ENCODE results near the gene LCLAT1. TPM values are rescaled to one million over a fixed set of nuclear protein-coding genes. Genes with fewer than 3 reads are reported as not detected.
"Not testable (repeated sequence)": the region's sequence is repeated elsewhere in the genome, so short reads cannot be mapped to it uniquely, and the experiment has no call there.

LCLAT1 gene
- polyA plus RNA-seq, 1 donor = 8.5 TPM

DNA sequence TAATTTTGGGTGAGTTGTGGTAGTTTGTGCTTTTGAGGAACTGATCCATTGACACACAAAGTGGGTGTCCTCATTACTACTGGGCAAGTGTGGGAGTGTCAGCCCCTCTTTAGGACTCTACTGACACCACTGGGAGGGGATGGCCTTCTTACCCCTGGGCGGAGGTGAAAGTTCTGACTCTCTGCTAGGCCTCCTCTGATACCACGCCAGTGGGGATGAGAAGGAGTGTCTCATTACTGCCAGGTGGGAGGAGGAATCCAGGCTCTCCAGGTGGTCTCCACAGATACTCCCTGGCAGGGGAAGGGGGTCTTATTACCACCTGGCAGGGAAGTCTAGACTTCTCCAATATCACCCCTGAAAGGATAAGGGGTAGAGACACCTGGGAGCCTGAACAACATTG, 9.1 kb downstream of the LCLAT1 start:
- no peak for DNase-seq

DNA sequence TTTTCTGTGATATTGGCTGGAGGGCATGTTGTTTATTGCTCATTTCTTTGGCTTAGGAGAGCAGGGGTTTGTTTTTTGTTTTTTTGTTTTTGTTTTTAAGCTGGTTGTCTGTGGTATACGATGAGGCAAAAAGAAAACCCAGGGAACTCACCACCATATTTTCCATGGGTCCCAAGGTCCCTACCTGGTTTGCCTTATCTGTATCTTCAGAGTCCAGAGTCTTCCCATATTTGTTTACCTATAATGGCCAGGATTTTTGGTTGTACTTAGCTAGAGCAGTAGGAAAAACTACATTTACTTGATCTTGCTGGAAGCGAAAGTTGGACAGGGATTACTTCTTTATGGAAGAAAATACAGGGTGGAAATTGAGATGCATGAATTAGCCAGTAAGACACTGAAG, 9.5 kb downstream of the LCLAT1 start:
- no peak for DNase-seq

DNA sequence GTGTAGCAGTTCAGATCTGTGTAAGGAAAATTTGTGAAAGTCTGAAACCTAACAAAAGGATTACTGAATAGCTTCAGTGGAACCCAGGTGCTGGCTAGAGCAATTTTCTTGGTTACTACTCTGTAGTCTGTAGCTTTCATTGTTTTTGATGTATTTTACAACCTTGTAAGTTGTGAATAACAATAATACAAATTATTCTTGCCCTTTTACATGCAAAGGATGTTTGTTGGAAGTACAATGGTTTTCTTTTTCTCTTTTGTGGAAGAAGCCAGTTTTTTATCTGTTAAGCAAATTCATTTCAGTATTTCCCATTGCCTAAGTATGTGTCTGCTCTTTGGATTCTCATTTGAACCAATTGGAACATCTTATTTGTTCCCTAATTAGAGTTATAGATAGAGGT, 10.2 kb downstream of the LCLAT1 start:
- DNase-seq = no peak

DNA sequence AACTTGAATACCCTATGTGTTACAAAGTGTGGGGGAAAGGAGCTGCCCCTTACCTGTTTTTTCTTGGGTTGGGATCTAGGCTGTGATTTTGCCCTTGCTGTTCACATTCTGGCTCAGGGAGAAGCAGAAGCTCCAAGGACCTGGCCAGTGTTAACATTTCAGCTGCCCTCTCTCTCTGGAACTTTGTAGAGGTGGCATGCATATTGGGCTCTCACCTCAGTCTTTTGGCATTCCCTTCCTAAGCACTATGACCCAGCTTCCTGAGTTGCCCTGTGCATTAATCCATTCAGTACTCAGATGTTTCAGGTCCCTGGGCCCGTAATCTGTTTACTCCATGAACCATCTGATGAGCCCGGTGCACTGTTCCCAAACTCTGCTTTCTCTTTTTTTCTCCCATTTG, 12.1 kb downstream of the LCLAT1 start:
- DNase-seq = no peak

DNA sequence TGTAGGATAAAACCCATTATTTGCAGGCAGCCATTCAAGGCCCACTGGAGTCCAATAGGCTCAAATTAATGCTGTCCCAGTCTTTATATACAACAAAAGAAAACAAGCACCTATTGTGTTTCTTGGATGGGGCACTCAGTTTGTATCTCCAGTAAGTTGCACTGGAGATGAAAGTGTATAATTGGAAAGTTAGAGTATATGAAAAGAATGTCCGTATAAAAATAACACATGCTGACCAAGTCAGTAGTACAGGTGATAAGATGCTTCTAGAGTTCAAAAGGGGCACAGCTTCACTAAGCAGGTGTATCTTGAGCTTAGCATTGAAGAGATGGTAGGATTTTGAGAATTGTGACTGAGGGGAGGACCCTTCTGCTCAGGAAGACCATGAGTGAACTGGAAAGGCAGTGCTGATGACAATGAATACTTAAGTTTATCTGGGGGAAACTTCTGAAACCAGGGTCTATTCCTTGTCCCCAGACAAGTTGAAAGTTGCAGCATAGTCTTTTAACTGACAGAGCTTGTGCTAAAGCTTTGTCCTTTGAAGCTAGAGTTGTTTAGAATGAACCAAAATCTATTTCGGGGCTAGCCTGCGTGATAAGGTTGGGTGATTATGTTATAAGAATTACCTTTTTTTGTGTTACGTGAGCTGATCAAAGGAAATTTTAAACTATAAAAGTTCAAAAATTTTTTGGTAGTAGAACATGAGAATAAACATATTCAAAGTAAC, 15.2 kb downstream of the LCLAT1 start:
- no peak for DNase-seq

DNA sequence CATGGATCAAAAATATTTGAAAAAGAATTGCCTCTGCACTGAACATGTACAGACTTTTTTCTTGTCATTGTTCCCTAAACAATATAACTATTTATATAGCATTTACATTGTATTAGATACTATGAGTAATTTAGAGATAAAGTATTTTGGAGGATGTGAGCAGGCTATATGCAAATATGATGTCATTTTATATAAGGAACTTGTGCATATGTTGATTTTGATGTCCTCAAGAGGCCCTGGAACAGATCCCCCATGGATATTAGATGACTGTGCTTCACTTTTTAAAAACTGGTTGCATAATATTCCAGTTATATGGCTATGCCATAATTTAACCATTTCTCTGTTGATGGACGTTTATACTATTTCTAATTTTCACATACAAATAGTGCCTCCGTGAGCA, 16.5 kb downstream of the LCLAT1 start:
- DNase-seq = no peak

DNA sequence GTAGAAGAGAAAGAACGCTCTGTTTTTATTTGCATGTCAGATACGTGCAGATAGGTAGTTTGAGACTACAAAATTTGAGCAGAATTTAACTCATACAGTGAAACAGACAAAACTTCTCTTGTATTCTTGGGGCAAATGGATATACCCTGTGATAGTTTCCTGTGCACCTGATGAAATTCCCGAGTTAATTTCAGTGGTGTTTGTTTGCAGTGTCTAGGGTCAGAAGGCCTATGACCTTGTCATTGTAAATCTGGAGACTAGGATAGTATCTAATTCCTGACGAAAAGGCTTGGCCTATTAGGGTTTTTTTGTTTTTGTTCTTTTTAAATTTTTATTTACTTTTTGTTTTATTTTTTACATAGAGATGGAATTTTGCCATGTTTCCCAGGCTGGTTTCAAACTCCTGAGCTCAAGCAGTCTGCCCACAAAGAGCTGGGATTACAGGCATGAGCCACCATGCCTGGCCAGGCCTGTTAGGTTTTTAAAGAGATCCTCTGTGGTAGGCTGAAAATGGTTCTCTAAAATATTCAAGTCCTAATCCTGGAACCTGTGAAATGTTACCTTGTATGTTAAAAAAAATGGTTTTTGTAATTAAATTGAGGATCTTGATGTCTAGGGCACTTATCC, 17.6 kb downstream of the LCLAT1 start:
- DNase-seq = no peak

DNA sequence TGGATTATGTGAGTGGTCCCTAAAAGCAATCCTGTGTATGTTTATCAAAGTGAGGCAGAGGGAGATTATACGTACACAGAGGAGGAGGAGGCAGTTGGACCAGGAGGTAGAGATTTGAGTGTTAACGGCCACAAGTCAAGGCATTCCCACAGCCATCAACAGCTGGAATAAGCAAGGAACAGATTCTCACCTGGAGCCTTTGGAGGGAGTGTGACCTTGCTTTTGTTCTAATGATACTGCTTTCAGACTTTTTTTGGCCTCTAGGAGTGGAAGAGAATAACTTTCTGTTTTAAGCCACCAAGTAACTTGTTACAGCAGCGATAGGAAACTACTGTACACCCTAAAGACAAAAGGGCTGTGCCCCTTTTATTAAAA, 18.1 kb downstream of the LCLAT1 start:
- no peak for DNase-seq

DNA sequence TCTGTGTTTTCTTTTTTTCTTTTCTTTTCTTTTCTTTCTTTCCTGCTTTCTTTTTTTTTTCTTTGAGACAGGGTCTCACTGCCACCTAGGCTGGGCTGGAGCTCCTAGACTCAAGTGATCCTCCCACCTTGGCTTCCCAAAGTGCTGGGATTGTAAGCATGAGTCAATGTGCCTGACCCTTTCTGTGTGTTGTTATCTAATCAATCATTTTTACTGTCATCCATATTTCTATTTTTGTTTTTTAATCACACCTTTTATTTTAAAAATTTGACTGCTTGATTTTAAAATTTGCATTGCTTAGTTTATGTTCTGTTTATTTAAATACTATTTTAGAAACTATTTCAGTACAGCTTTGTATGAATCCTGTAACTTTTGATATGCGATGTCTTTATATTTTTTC, 19.2 kb downstream of the LCLAT1 start:
- DNase-seq = no peak

DNA sequence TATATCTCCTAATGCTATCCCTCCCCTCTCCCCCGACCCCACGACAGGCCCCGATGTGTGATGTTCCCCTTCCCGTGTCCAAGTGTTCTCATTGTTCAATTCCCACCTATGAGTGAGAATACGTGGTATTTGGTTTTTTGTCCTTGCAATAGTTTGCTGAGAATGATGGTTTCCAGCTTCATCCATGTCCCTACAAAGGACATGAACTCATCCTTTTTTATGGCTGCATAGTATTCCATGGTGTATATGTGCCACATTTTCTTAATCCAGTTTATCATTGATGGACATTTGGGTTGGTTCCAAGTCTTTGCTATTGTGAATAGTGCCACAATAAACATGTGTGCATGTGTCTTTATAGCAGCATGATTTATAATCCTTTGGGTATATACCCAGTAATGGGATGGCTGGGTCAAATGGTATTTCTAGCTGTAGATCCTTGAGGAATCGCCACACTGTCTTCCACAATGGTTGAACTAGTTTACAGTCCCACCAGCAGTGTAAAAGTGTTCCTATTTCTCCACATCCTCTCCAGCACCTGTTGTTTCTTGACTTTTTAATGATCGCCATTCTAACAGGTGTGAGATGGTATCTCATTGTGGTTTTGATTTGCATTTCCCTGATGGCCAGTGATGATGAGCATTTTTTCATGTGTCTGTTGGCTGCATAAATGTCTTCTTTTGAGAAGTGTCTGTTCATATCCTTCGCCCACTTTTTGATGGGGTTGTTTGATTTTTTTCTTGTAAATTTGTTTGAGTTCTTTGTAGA, 20.2 kb downstream of the LCLAT1 start:
- DNase-seq = not testable (repeated sequence)

DNA sequence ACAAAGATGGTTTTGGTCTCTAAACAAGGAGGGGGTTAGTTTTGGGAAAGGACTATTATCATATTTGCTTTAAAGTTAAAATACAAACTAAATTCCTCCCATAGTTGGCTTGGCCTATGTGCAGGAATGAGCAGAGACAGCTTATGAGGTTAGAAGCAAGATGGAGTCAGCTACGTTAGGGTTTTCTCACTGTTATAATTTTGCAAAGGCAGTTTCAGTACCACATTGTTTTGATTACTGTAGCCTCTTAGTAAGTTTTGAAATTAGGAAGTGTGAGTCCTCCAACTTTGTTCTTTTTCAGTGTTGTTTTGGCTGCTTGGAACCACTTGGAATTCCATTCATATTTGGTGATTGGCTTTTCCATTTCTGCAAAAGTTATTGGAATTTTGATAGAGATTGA, 23.4 kb downstream of the LCLAT1 start:
- DNase-seq = no peak

DNA sequence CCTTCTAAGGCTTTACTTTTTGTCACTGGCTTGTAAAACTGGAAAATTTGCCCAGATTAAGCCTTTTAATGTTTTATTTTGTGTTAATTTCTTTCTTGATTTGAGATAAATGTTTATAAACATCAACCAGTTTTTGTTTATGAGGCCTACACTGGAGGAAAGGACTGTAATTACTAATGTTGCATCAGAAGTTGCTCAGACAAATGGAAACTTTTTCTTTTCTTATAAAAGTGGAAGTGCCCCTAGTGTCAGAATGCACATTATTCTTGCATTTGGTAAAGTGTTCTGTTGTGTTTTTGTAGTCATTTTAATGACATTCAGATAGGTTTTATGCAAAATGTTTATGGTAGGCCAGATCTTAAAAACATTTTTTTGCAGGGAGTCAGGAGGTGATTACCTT, 25.3 kb downstream of the LCLAT1 start:
- DNase-seq = no peak

DNA sequence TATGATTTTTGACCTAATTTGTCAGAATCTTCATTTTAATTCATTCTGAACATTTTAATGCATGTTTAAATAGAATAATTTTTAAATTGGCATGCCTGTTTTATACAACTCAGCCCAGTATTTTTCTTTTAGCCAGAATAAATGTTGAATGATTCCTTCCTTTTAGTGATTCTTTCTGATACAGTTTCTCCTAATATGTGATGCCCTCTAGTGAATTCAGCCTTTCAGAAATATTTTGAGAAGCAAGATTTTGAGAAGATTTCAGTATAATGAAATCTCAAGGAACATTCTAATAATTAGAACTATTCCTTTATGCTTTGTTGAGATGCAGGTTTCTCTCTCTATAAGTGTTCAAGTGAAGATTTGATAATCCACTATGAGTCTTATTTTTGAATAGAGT, 28.5 kb downstream of the LCLAT1 start:
- no peak for DNase-seq

DNA sequence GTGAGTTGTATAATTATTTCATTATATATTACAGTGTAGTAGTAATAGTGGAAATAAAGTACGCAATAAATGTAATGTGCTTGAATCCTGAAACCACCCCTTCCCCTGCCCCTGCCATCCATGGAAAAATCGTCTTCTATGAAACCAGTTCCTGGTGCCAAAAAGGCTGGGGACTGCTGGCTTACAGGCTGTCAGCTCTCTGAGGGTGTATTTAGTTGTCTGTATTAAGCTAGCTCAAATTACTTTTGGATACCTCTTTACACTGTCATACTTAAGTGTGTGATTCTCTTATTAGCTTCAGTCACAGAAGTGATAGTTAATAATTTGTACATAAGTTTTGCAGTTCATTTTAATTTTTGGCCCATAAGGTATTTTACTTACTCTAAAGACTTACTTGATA, 29.6 kb downstream of the LCLAT1 start:
- no peak for DNase-seq

DNA sequence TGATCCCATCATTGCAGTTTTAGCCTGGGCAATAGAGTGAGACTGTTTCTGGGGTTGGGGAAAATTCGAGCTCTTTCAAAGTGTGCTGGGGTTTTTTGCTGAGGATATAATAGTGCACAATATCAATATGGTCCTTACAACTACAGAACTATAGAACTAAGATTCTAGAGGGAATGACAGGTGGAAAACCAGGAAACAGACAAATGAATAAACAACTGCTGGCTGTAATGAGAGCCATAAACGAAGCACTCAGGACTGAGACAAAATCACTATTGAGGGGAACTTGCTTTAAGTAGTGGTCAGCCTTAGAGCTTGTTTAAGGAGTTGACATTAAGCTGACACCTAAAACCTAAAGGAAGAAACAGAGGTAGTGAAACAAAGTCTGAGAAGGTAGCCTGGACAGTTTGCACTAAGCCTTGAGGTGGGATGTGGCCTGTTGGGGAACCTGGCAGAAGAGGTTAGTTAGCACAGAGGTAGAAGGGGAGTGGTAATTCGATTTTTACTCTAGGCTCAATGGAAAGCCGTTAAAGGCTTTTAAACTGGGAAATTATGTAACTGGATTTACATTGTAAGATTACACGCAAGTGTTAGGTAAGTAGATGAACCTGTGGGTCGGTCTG, 33.8 kb downstream of the LCLAT1 start:
- no peak for DNase-seq

DNA sequence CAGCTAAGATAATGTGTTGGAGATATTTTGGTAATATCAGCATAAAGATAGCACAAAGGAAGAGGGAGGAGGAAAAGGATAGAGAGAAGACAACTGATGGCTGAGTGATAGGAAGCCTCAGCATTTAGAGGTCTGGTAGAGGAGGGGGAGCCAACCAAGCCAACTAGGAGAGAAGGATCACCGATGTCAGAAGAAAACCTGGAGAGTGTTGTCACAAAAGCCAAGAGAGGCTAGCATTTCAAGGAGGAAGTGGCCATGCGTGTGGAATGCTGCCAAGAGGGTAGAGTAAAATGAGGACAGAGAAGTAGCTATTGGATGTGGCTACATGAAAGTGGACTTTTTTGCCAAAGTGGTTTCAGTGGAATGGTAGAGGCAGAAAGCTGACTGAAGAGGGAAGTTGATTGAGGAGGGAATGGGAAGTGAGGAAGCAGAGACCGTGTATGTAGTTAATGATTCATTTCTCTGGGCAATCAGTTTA, 34.3 kb downstream of the LCLAT1 start:
- DNase-seq = no peak

DNA sequence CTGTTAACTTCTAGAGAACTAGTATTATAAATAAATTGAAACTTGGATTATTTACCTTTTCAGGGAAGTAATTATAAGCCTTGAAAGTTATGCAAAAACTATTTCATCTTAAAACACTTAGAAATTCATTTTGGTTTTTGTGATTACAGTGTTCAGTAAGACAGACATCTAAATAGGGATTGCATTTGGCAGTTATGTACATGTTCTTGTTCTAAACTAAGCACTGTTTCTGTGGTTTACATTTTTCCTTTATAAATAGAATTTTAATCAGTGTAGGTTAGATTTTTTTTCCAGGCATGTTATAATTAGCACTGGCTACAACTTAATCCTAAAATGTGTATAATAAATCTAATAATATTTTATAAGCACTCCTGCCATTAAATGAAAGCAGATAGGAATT, 35.0 kb downstream of the LCLAT1 start:
- no peak for DNase-seq

DNA sequence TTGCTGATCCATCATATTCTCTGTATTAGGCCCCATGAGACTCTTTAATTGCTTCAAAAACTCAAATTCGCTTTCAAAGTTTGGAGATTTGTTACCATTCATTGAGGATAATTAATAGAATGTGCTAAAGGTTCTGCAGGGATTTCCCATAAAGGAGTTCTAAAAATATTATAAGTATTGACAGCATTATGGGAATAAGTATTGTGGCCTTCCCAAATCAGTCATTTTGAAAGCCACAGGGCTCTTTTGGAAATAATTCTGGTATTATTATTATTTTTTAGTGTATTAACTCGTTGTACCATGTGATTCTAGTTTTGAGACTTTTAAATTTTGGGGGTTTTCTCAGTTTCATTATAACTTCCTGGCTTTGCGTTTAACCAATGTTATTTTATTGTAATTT, 37.1 kb downstream of the LCLAT1 start:
- DNase-seq = no peak

DNA sequence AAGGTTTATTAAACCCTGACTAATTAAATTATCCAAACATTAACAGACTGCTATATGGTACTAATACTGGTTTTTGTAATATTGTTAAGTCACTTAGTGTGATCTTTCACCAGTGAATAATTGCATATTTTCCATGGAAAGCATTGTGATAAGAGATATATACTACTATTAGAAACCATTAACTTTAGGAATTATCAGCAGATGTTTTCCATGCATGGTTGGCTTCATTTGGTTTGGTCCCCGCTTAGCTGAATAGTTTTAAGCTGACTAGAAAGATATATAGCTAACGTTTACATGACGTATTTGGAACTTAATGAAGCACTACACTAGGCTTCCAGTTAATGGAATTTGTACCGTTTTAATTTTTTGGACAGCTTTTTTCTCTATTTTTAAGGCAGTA, 37.9 kb downstream of the LCLAT1 start:
- no peak for DNase-seq

DNA sequence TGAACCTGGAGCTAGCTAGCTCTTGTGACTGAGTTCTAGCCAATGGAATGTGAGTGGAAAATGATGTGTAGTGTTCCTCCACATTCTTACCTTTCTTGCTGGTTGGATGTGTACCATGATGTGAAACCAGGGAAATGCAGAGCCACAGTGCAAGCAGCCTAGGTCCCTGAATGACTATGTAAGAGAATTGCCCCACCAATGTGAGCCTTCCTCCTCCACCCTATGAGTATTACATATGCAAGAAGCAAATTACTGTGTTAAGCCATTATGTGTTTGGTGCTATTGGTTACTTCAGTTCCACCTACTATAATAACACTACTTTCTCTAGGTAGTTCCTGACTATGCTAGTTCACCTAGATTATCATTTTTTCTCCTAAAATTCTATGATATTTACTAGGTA, 39.6 kb downstream of the LCLAT1 start:
- DNase-seq = no peak

DNA sequence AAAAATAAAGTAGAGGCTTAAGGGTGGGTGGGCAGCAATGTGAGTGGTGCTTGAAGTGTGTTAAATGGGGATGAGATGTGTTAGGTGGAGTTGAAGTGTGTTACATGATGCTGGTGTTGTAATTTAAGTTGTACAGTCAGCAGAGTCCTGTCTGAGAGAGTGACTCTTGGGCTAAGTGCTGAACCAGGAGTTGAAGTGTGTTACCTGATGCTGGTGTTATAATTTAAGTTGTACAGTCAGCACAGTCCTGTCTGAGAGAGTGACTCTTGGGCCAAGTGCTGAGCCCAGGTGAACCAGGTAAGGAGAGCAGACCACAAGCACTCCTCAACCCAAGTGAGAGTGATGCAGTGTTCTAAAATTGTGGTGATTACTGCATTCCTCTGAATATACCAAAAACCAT, 40.6 kb downstream of the LCLAT1 start:
- DNase-seq = no peak

DNA sequence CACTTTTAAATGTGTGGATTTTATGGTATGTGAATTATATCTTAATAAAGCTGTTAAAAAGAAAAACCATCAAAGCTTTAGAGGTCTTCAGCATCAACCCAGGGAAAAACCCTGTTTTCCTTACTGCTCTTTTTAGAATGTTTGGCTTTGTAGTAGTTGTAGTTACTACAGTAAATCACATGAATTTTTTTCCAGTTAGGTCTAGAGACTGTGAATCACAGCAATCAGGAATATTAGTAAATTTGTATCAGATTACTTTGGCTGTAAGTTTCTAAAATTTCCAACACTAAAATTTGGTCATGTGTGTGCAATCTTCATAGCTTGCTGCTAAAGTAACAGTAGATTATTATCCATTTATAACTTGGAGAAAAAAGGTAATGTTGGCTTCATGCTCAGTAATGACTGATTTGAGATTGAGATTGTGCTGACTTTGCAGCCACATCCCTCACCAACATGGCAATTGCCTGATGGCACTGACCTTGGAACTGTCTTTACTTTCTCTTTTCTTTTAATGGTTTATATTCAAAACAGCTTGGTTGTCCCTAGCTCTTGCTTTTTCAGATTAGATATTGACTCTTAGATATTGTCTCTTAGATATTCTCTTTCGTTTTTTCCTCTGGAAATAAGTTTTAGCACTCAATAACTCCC, 41.1 kb downstream of the LCLAT1 start:
- no peak for DNase-seq

DNA sequence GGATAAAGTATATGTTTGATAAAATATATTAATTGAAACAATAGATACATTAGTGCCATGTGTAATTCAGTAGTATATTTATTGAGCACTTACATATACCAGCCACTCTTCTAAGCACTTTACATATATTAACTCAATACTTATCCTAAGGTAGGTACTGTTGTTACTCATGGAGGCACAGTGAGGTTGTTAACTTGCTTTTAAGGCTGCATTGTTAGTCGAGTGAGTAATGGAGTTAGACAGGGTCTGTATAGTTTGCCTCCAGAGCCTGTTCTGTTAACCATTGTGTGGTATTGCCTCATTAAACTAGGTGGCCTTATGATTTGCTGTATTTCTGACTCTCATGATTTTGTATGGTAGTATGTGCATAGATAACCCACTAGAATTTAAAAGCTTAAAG, 44.2 kb downstream of the LCLAT1 start:
- no peak for DNase-seq

Measured in hindlimb muscle (tissue), 1 donor.